ENCODE data around the gene C6orf163.

The C6orf163 gene

GRCh38 chr6:87340230-87340629 is 4.4 kb upstream of the C6orf163 start:
- H3K4me3 ChIP-seq (ENCODE audit: low read depth, low read length): no peak overlapping the region
- TF ChIP-seq CTCF (IDR thresholded peaks at IDR 0.05; ENCODE audit: low read depth, low read length): no peak

- no peak overlapping the region for H3K4me3 ChIP-seq (ENCODE audit: low read depth, low read length)
- TF ChIP-seq CTCF (IDR thresholded peaks at IDR 0.05; ENCODE audit: low read depth, low read length): no peak
Measured at GRCh38 chr6:87341158-87341557, 3.5 kb upstream of the C6orf163 start.

GRCh38 chr6:87341899-87342298 is 2.7 kb upstream of the C6orf163 start:
- H3K4me3 ChIP-seq (ENCODE audit: low read depth, low read length): no peak overlapping the region
- no peak for TF ChIP-seq CTCF (IDR thresholded peaks at IDR 0.05; ENCODE audit: low read depth, low read length)

GRCh38 chr6:87342829-87343228 is 1.8 kb upstream of the C6orf163 start:
- H3K4me3 ChIP-seq (ENCODE audit: low read depth, low read length): no peak overlapping the region
- TF ChIP-seq CTCF (IDR thresholded peaks at IDR 0.05; ENCODE audit: low read depth, low read length): no peak

- H3K4me3 ChIP-seq (ENCODE audit: low read depth, low read length): no peak overlapping the region
- TF ChIP-seq CTCF (IDR thresholded peaks at IDR 0.05; ENCODE audit: low read depth, low read length): no peak
Measured at GRCh38 chr6:87346700-87347099, 2.1 kb downstream of the C6orf163 start.

GRCh38 chr6:87349896-87350295 is 5.3 kb downstream of the C6orf163 start:
- H3K4me3 ChIP-seq (ENCODE audit: low read depth, low read length): no peak overlapping the region
- no peak for TF ChIP-seq CTCF (IDR thresholded peaks at IDR 0.05; ENCODE audit: low read depth, low read length)

GRCh38 chr6:87350516-87350915 is 5.9 kb downstream of the C6orf163 start:
- H3K4me3 ChIP-seq (ENCODE audit: low read depth, low read length): no peak overlapping the region
- TF ChIP-seq CTCF (IDR thresholded peaks at IDR 0.05; ENCODE audit: low read depth, low read length): no peak
